ENCODE measurements around the gene COQ10A. TPM values are rescaled to one million over a fixed set of nuclear protein-coding genes. Genes with fewer than 3 reads are reported as not detected.

Gene COQ10A
- polyA plus RNA-seq, 1 of the 3 experiments (the other 2 are of a cell fraction) = 42.2 TPM

- no peak for TF ChIP-seq MAX (IDR thresholded peaks at IDR 0.05; ENCODE audit: low read depth)
- TF ChIP-seq FOXM1 (IDR thresholded peaks at IDR 0.05; ENCODE audit: low read depth) = no peak
- no peak for TF ChIP-seq TEAD4 (IDR thresholded peaks at IDR 0.05; ENCODE audit: borderline replicate concordance, insufficient read depth)
- no peak for TF ChIP-seq NRF1 (IDR thresholded peaks at IDR 0.05; ENCODE audit: low read depth, low read length)
- TF ChIP-seq RFX5 (IDR thresholded peaks at IDR 0.05; ENCODE audit: low read length) = no peak
- no peak for TF ChIP-seq CHD2 (IDR thresholded peaks at IDR 0.05; ENCODE audit: low read length, partially characterized antibody)
- no peak for TF ChIP-seq ELF1 (IDR thresholded peaks at IDR 0.05)
These were observed 50.9 kb downstream of the COQ10A start (continued) for GRCh38 chr12:56317675-56318074.

Other genes with a start within 250 kb of the COQ10A start
- 2.0 and 3.9 TPM in 2 replicates for gene IKZF4, start 245.9 kb upstream of the COQ10A start, polyA plus RNA-seq (2012; rRNA removed)
- 1,500 and 1,782 TPM in 2 replicates for gene RPS26, start 225.0 kb upstream of the COQ10A start, polyA plus RNA-seq (2012; rRNA removed)
- gene ERBB3, start 186.8 kb upstream of the COQ10A start, polyA plus RNA-seq (2012; rRNA removed) = 1.4 and 1.5 TPM in 2 replicates
- 207 and 213 TPM in 2 replicates for gene PA2G4, start 162.4 kb upstream of the COQ10A start, polyA plus RNA-seq (2012; rRNA removed)
- 11,334 and 12,464 TPM in 2 replicates for gene RPL41, start 150.3 kb upstream of the COQ10A start, polyA plus RNA-seq (2012; rRNA removed)
- 1.9 and 2.0 TPM in 2 replicates for gene ZC3H10, start 148.7 kb upstream of the COQ10A start, polyA plus RNA-seq (2012; rRNA removed)
- 132 and 143 TPM in 2 replicates for gene ESYT1, start 138.7 kb upstream of the COQ10A start, polyA plus RNA-seq (2012; rRNA removed)
- 203 and 234 TPM in 2 replicates for gene MYL6B, start 114.4 kb upstream of the COQ10A start, polyA plus RNA-seq (2012; rRNA removed)
- gene MYL6, start 108.6 kb upstream of the COQ10A start, polyA plus RNA-seq (2012; rRNA removed) = 4,697 and 4,711 TPM in 2 replicates
- 64.3 and 73.0 TPM in 2 replicates for gene SMARCC2, start 77.5 kb upstream of the COQ10A start, polyA plus RNA-seq (2012; rRNA removed)
- gene RNF41, start 45.0 kb upstream of the COQ10A start, polyA plus RNA-seq (2012; rRNA removed) = 127 and 147 TPM in 2 replicates
- 49.3 and 52.3 TPM in 2 replicates for gene NABP2, start 42.6 kb upstream of the COQ10A start, polyA plus RNA-seq (2012; rRNA removed)
- gene SLC39A5, start 36.9 kb upstream of the COQ10A start, polyA plus RNA-seq (2012; rRNA removed) = 0.12 TPM in 1 of 2 replicates, not detected in the other
- gene ANKRD52, start 8.6 kb upstream of the COQ10A start, polyA plus RNA-seq (2012; rRNA removed) = 22.5 and 23.4 TPM in 2 replicates
- 121 and 149 TPM in 2 replicates for gene CS, start 33.4 kb downstream of the COQ10A start, polyA plus RNA-seq (2012; rRNA removed)
- gene CNPY2, start 49.0 kb downstream of the COQ10A start, polyA plus RNA-seq (2012; rRNA removed) = 191 and 196 TPM in 2 replicates
- 37.1 and 66.9 TPM in 2 replicates for gene PAN2, start 67.1 kb downstream of the COQ10A start, polyA plus RNA-seq (2012; rRNA removed)
- gene IL23A, start 71.9 kb downstream of the COQ10A start, polyA plus RNA-seq (2012; rRNA removed) = 0.29 and 0.46 TPM in 2 replicates
- 58.1 and 91.4 TPM in 2 replicates for gene STAT2, start 93.2 kb downstream of the COQ10A start, polyA plus RNA-seq (2012; rRNA removed)
- not detected in 2 replicates for gene APOF, start 95.9 kb downstream of the COQ10A start, polyA plus RNA-seq (2012; rRNA removed)
- gene TIMELESS, start 182.5 kb downstream of the COQ10A start, polyA plus RNA-seq (2012; rRNA removed) = 5.1 and 5.4 TPM in 2 replicates
- not detected in 2 replicates for gene MIP, start 187.7 kb downstream of the COQ10A start, polyA plus RNA-seq (2012; rRNA removed)
- gene SPRYD4, start 201.6 kb downstream of the COQ10A start, polyA plus RNA-seq (2012; rRNA removed) = 2.6 and 3.5 TPM in 2 replicates
- gene GLS2, start 221.2 kb downstream of the COQ10A start, polyA plus RNA-seq (2012; rRNA removed) = 1.2 and 2.1 TPM in 2 replicates